Transverse colon (tissue), 4 donors: Measurements from ENCODE around the gene C1orf122. TPM values are rescaled to one million over a fixed set of nuclear protein-coding genes. Genes with fewer than 3 reads are reported as not detected.

Experiments used
- DNase-seq: peaks from one replicate; pipeline ENCODE4 v3.0.0-alpha.2; 2019
- H3K27ac ChIP-seq, 4 donors: fragments of 200-600 bp; sonication (generic); 2 replicates each; pipeline ENCODE4 v1.5.1; 2016 to 2018; ENCODE audit warnings: inconsistent platforms in 4 of 4
- H3K27me3 ChIP-seq: fragments of 200-600 bp; sonication (generic); 2 replicates; pipeline ENCODE4 v1.5.1; 2017; ENCODE audit warnings: inconsistent platforms
- H3K36me3 ChIP-seq, 4 donors: fragments of 200-600 bp; sonication (generic); 2 replicates each; pipeline ENCODE4 v1.5.1; 2017 to 2019; ENCODE audit warnings: inconsistent platforms in 4 of 4
- H3K4me1 ChIP-seq, 4 donors: fragments of 200-600 bp; sonication (generic); 2 replicates each; pipeline ENCODE4 v1.5.1; 2017 to 2020; ENCODE audit warnings: inconsistent platforms in 4 of 4
- H3K4me3 ChIP-seq, 4 donors: fragments of 200-600 bp; sonication (generic); 1 replicate in 1 of 4; 2 replicates in 3 of 4; pipeline versions ENCODE4 v1.5.1 to v1.6.1; 2017 to 2019; ENCODE audit warnings: inconsistent platforms in 4 of 4
- H3K9me3 ChIP-seq, 2 donors: fragments of 200-600 bp; sonication (generic); 2 replicates each; pipeline ENCODE4 v1.5.1; 2017 to 2019; ENCODE audit warnings: inconsistent platforms in 2 of 2
- CTCF ChIP-seq, 5 experiments: fragments of 200-600 bp in 3 of 5; fragments of 450-650 bp in 2 of 5; sonication (generic) in 3 of 5; IDR thresholded peaks; 1 replicate in 2 of 5; 2 replicates in 3 of 5; pipeline ENCODE4 v1.5.1; 2016 to 2017; ENCODE audit warnings: antibody characterized with exemption in 5 of 5, inconsistent platforms in 3 of 5, mild to moderate bottlenecking in 2 of 5, moderate library complexity in 1 of 5
- EP300 ChIP-seq: sonication (generic); formaldehyde crosslinking; IDR thresholded peaks from one replicate; pipeline ENCODE4 v1.6.1; 2017; ENCODE audit warnings: antibody characterized with exemption, low read depth
- POLR2A ChIP-seq: fragments of 450-650 bp; IDR thresholded peaks from one replicate; pipeline ENCODE4 v1.6.1; 2016; ENCODE audit warnings: antibody characterized with exemption, mild to moderate bottlenecking, moderate library complexity
- POLR2AphosphoS5 ChIP-seq, 3 donors: sonication (generic); formaldehyde crosslinking; IDR thresholded peaks; one replicate each; pipeline ENCODE4 v1.6.1; 2016; ENCODE audit warnings: antibody characterized with exemption in 3 of 3
- WGBS, 2 donors: methylation state at CpG; one replicate each; pipeline ENCODE4 v1.1.5; 2018; ENCODE audit warnings: low coverage in 1 of 2; 5-methylcytosine and 5-hydroxymethylcytosine counted together
- in situ Hi-C, 4 donors: fragments of 200-750 bp; cut with MboI; loops; one replicate each; pipeline versions ENCODE4 v1.15.0 to v1.15.1; 2017; ENCODE audit warnings: low sequenced_read_pairs in 3 of 4, low pct_ligation_motif_present in 1 of 4, low pct_unique_long_range_greater_than_20kb in 1 of 4
- intact Hi-C: fragments of 100-400 bp; cut with DNase I; formaldehyde crosslinking; loops from one replicate; pipeline ENCODE4 v1.15.1; 2023; ENCODE audit warnings: low total_unique reads
- total RNA-seq, 4 donors: library from RNA; depleted of rRNA; stranded (reverse); fragments of >200 nt; gene quantifications; one replicate each; pipeline ENCODE4 v1.1.0, GENCODE V29; 2016

The C1orf122 gene
- total RNA-seq, 4 donors from 2014 or later: 48.9 to 71.6 (median 55.2) TPM

DNA sequence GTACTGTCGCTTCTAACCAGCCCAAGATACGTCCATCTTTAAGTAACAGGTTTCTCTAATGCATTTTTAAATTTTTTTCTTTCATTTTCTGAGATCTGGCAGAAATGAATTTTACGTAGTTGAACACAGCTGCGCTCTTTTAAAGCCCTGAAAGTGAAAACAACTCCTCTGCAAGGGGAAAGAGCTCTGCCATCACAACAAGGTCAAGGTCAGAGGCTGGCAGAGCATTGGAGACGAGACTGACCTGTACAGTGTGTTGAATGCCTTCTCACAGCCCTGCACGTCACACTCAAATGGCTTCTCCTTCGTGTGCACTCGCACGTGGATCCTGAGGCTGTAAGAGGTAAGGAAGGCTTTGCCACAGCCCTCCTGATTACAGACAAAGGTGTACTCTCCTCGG is 32.1 kb downstream of the C1orf122 start:
- DNase-seq: no peak
- H3K36me3 ChIP-seq: peaks cover 0 to 43% (median 22%) of the 10 kb centered on the region in 4 donors
- intact Hi-C loops (no loop called here), in situ Hi-C loops (no loop called here)
- H3K27me3 ChIP-seq: no peaks in the 10 kb centered on the region
- H3K9me3 ChIP-seq: no peaks in the 10 kb centered on the region
- H3K4me3 ChIP-seq: no peak overlapping the region
- H3K4me1 ChIP-seq: no peaks in the 10 kb centered on the region
- 92 to 93% methylated on average over 2 to 10 of the region's 10 CpGs for WGBS, 2 donors
- no peak overlapping the region for H3K27ac ChIP-seq
- TF ChIP-seq CTCF (IDR thresholded peaks at IDR 0.05) (no peak), EP300 (no peak), POLR2AphosphoS5 (IDR thresholded peaks at IDR 0.05) (no peak), POLR2A (no peak)

GRCh38 chr1:37840711-37841110 is 33.1 kb downstream of the C1orf122 start:
- Histone ChIP-seq H3K27me3 (no peaks in the 10 kb centered on the region), H3K27ac (no peak overlapping the region), H3K36me3 (peaks cover 0 to 34% (median 17%) of the 10 kb centered on the region in 4 donors), H3K9me3 (no peaks in the 10 kb centered on the region), H3K4me3 (no peak overlapping the region), H3K4me1 (peaks cover 0 to 6% (median 0%) of the 10 kb centered on the region in 4 donors)
- no peak for DNase-seq
- in situ Hi-C loops: no loop called here
- intact Hi-C loops: no loop called here
- TF ChIP-seq CTCF (IDR thresholded peaks at IDR 0.05): no peak
- TF ChIP-seq POLR2AphosphoS5 (IDR thresholded peaks at IDR 0.05): no peak
- no peak for TF ChIP-seq POLR2A
- no peak for TF ChIP-seq EP300
- WGBS, 2 donors: 50 to 92% methylated on average over 1 of the region's 1 CpG

- no peak for DNase-seq
- intact Hi-C loops: no loop called here
- Histone ChIP-seq H3K4me3 (no peak overlapping the region), H3K27me3 (no peaks in the 10 kb centered on the region), H3K27ac (no peak overlapping the region), H3K36me3 (peaks cover 0 to 34% (median 14%) of the 10 kb centered on the region in 4 donors), H3K4me1 (peaks cover 3 to 15% (median 7%) of the 10 kb centered on the region in 4 donors), H3K9me3 (no peaks in the 10 kb centered on the region)
- no peak for TF ChIP-seq CTCF (IDR thresholded peaks at IDR 0.05)
- TF ChIP-seq EP300: no peak
- no peak for TF ChIP-seq POLR2A
- 58 to 92% methylated on average over 1 to 3 of the region's 3 CpGs for WGBS, 2 donors
- in situ Hi-C loops: no loop called here
Observed at GRCh38 chr1:37841652-37842051, 34.1 kb downstream of the C1orf122 start.

DNA sequence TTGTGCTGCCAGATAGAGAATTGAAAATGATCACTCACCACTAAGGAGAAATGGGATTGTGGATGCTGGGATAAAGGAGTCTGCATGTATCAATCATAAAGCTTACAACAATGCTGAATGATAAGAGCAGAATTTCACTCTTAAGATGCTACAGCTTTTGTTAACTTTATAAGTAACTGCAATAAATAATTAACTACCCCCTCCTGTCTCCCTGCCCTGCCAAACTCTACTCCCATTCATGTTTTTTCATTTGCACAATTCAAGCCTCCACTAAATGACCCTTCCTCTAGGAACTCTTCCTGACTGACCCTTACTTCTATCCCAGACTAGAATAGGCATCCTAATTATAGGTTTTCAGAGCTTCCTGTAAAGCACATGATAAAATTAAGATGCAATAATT is 36.9 kb downstream of the C1orf122 start:
- DNase-seq: no peak
- intact Hi-C loops: no loop called here
- no peaks in the 10 kb centered on the region for H3K9me3 ChIP-seq

More for the DNA sequence above, 36.9 kb downstream of the C1orf122 start:
- TF ChIP-seq POLR2A (no peak), CTCF (IDR thresholded peaks at IDR 0.05) (no peak), POLR2AphosphoS5 (IDR thresholded peaks at IDR 0.05) (no peak), EP300 (no peak)
- H3K4me1 ChIP-seq: peaks cover 3 to 32% (median 16%) of the 10 kb centered on the region in 4 donors
- H3K27ac ChIP-seq: no peak overlapping the region
- no peaks in the 10 kb centered on the region for H3K27me3 ChIP-seq
- in situ Hi-C loops: no loop called here
- H3K36me3 ChIP-seq: peaks cover 0 to 9% (median 3%) of the 10 kb centered on the region in 4 donors
- H3K4me3 ChIP-seq: no peak overlapping the region
